HG02852 (cell line): ENCODE results near the gene MTREX.
"Not testable (repeated sequence)": the region's sequence is repeated elsewhere in the genome, so short reads cannot be mapped to it uniquely, and the experiment has no call there.

ENCODE experiments used
- ATAC-seq: cut with Tn5 transposase; IDR thresholded peaks from one replicate; pipeline ENCODE4 v1.9.1; 2021; ENCODE audit warnings: mild to moderate bottlenecking, moderate library complexity; ENCODE audit not compliant: unreplicated experiment

The MTREX gene

DNA sequence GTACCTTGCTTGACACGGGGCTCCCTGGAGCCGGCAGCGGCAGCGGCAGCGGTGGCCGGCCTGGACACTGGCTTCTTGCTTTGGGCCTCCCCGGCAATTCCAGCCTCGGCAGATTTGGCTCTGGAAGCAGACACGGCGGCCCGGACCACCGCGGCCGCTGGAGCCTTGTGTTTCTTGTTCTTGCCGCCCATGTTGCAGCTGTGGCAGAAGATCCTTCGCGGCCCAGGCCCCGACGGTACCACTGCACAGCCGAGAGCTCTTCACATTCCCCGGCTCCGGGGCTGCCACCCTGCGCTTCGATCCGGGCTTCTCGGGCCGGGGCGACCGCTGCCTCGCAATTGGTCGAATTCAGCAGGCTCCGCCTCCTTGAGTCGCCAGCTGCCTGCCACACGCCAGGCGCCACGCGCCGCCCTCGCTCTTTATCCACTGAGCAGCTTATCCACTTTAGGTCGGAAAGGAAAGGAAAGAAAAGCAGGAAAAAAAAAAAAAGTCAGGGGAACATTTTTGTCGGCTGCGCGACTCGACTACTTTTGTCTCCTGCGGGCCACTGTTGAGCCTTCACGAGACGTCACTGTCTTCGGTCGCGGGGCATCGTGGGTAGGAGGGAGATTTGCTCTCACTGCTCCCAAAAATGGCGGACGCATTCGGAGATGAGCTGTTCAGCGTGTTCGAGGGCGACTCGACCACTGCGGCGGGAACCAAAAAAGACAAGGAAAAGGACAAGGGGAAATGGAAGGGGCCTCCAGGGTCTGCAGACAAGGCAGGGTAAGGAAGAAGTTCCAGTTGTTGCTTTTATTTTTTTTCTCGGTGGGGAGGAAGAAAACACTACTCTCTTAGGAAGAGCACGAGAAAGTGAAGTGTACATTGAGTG lies at the start of gene MTREX, which contains the start of gene DHX29:
MTREX (plus strand) TSS at position 607 of the 871 bp plus-strand sequence; CDS start at position 632, 25 bp downstream.
DHX29 (minus strand) TSS at position 312 of the 871 bp plus-strand sequence; CDS start at position 191, 121 bp downstream.
- peak; percentile 91 for ATAC-seq

DNA sequence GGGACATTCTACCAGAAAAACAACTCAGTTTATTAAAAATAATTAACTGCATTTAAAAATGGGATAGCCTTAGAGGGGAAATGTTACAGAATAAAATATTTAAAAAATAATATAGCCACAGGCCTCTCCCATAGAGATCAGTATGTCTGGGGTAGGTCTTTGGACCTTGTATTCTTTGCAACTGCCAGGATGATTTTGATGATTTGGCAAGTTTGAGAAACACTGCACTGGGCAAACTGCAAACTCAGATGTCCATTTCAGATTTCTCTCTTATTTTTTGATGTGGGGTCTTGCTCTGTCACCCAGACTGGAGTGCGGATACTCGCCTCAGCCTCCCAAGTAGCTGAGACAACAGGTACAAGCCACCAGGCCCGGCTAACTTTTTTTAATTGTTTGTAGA lies 49.5 kb upstream of the MTREX start:
- ATAC-seq = no peak

DNA sequence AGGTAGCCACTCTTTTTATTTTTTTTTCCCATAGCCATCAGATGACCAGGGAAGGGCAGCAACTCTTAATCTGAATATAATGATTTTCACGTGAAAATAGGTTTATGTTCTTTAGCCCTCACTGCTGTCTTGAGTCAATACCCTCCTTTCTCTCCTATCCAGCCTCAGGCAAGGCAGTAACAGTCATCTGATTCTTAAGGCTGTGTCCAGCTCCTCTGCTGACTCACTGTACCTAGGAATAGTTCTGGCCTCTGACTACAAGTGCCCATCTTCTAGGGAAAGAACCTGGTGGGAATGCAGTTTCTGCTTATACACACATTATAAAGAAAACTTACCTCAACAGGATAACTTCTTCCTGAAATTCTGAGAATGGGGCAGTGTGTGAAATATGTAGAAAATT lies 31.0 kb upstream of the MTREX start:
- ATAC-seq = no peak

DNA sequence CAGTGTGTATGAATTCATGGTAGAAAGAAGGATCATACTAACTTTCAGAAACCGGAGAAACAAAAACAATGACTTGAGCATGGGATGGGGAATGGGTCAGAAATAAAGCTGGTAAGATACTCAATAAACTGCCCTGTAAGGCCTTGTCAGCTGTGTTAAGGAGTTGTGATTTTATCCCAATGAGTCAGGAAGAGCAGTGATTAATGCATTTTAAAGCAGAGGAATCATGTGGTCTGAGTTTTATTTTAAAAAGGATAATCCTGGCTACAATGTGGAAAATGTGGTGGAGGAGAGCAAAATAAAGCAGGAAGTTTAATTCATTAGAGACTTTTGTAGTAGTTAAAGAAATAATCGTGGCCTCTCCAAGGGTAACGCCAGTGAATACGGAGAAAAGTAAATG lies 29.0 kb upstream of the MTREX start:
- no peak for ATAC-seq

DNA sequence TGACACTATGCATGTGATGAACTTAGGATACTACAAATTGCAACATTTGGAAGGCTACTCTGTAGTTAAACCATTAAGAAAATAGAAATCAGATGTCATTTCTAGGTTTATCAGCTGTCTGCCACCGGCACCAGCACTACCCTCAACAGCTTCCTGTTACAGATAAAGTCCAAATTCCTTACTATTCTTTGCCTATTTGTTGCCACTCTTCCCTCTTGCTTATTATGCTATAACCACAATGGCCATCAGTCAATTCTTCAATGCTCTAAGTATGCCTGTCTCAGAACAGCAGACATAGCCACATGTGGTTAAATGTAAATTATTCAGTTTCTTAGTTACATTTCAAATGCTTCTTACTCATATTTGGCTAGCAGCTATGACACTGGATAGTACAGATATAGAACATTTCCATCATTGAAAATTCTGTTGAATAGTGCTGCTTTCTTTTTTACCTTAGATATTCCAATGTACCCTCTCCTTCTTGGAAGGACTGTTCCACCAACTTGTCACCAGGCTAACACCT lies 21.3 kb upstream of the MTREX start:
- no peak for ATAC-seq

DNA sequence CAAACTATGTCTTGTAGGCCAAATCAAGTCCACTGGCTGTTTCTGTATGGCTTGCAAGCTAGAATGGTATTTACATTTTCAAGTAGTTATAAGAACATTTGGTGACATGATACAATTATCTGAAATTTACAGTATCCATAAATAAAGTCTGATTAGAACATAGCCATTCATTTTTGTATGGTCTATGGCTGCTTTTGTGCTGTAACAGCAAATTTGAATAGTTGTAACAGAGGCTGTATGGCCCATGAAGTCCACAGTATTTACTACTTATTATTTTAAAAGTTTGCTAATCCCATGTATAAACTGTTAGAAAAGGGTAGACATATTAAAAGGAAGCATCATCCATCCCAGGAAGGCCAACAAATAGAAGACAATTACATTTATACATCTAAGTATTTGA lies 18.0 kb upstream of the MTREX start:
- ATAC-seq = no peak

DNA sequence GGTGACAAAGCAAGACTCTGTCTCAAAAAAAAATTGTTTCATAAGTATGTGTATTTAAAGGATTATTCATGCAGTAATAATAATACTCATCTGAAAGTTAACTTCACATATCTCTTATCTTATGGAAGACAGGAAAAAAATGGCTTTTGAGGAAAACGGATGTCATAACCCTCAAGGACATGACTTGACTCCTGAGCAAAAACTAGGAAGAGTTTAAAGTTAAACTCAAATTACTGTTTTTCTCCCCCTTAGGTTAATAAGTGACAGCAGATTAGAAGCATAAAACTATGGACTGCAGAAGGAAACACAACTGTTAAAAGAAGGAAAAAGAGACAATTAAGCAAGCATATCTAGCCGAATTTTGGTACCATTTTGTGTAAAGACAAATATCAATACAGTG lies 16.8 kb upstream of the MTREX start:
- ATAC-seq = no peak

DNA sequence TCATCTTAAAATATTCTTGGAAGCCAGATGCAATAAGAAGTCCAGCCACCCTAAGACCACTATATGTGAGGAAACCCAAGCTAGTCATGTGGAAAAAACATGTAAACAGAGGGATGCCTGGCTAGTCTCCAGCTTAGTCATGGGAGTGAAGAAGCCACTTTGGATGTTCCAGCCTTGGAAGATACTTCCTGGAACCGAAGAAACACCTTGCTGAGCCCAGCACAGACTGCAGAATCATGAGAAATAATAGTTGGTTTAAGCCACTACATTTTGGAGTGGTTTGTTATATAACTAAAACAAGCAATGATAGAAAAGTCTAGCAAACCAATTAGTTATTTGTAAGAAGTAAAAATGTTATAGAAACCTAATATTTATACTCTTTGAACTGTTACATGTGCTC lies 12.9 kb upstream of the MTREX start:
- no peak for ATAC-seq

GRCh38 chr5:55300890-55301289 lies 6.9 kb upstream of the MTREX start:
- ATAC-seq = no peak

- no peak for ATAC-seq
These were observed 4.5 kb upstream of the MTREX start for GRCh38 chr5:55303238-55303690.

- no peak for ATAC-seq
These were observed 3.2 kb upstream of the MTREX start for GRCh38 chr5:55304584-55304983.

DNA sequence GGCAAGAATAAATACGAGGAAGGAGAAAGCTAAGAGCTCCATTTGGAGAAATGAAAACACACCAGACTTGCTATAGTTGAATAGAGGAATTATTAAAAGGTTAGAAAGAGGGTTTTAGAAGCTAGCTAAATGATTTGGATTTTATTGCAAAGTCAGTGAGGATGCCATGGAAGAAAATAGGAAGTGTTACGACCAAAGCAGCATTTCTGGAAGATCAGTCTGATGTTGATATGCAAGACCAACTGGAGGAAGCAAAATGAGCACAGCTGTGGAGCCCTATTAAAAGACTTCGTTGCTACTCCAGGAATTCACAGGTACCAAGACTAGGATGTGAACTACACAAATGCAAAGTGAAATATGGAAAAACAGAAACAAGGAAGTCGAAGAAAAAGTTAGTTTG lies 2.4 kb upstream of the MTREX start:
- no peak for ATAC-seq

GRCh38 chr5:55306641-55307382 lies 977 bp upstream of the MTREX start:
- ATAC-seq = peak; percentile 2

DNA sequence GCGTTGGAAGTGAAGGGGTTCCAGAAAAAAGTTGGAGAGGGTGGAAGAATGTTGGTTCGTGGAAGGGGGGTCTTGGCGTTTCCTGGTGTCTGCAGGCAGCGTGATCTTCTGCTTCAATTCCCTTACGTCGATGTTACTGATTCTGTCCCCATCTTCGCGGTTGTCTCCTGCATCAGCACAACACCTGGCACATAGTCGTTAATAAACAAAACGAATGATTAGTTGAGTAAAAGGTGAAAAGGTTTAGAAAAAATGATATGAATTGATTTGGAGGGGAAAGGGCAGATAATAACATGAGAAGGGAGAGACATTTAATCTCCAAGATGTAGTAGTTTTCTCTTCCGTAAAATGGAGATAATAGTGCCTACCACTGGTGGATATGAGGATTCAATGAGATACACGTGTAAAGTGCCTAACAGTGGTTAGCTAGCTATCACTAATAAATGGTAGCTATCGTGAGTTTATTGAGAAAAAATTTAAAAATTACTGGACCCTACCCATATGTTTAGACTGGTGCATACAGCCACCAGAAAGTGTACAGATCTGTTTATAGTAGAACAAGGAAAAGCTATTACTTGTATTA lies 556 bp downstream of the MTREX start:
- peak; percentile 2 for ATAC-seq

DNA sequence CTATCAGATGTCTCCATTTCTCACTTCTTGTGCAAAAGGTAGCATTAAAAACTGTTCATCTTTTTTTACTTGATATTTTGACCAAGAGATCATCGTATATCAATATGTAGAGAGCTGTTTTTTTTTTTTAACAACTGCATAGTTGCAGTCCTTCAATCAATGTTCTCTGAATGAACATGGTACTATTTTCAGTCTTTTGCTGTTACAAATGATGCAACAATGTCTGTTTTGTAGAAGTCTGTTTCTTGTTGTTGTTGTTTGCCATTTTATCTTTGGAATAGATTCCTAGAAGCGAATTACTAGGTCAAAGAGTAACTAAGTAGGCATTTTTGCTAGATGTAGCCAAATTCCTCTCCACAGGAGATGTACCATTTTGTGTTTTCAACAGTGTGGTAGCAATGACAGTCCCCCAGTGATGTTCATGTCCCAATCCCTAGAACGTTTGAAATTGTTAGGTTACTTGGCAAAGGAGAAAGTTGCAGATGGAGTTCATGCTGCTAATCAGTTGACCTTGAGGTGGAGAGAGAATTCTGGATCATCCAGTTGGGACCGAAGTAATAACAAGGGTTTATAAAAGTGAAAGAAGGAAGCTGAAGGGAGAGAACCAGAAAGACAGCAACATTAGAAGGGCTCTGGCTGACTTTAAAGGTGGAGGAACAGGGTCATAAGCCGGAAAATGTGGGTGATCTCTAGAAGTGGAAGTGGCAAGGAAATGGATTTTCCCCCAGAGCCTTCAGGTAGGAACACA lies 6.3 kb downstream of the MTREX start:
- ATAC-seq = no peak

GRCh38 chr5:55316289-55316688 lies 8.5 kb downstream of the MTREX start:
- ATAC-seq = no peak

DNA sequence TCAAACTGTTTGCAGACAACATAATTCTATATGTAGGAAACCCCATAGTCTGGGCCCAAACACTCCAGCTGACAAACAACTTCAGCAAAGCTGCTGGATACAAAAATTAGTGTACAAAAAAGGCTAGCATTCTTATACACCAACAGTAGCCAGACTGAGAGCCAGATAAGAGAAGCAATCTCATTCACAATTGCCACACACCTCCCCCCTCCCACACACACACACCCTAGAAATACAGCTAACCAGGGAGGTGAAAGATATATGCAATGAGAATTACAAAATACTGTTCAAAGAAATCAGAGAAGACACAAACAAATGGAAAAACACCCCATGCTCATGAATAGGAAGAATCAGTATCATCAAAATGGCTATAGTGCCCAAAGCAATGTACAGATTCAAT lies 9.0 kb downstream of the MTREX start:
- ATAC-seq = no peak

DNA sequence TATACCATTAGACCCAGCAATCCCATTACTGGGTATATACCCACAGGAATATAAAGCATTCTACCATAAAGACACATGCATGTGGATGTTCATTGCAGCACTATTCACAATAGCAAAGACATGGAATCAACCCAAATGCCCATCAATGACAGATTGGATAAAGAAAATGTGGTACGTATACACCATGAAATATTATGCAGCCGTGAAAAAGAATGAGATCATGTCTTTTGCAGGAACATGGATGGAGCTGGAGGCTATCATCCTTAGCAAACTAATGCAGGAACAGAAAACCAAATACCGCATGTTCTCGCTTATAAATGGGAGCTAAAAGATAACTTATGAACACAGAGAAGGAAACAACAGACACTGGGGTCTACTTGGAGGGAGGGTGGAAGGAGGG lies 10.4 kb downstream of the MTREX start:
- ATAC-seq = not testable (repeated sequence)

GRCh38 chr5:55319491-55319890 lies 11.7 kb downstream of the MTREX start:
- ATAC-seq = no peak

GRCh38 chr5:55320571-55320970 lies 12.8 kb downstream of the MTREX start:
- ATAC-seq = no peak

DNA sequence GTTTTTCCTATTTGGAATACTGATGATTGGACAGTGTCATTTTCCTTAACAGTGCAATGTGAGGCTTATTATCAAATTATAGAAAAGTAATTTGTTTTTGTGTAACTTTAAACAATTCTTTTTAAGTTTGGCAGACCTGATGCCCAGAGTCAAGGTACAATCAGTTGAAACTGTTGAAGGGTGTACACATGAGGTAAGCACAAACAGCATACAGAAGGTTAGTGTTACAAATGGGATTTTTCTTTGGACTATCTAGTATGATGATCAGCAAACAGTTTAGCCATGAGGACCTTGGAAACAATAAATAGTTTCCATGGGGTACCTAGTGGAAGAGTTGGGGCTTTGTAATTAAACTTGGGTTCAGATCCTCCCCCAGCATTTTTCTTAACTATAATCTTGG lies 16.2 kb downstream of the MTREX start:
- no peak for ATAC-seq
